ENCODE data around the gene ZNF467. TPM values are rescaled to one million over a fixed set of nuclear protein-coding genes. Genes with fewer than 3 reads are reported as not detected.

ZNF467 gene
- total RNA-seq, 2 experiments from 2014 or later, result 0.25 to 0.33 TPM

- CTCF ChIA-PET, result no interaction called here
- no peaks in the 10 kb centered on the region for H3K36me3 Mint-ChIP-seq (ENCODE audit: low read depth)
- POLR2A ChIA-PET, result no interaction called here
- H3K27me3 Mint-ChIP-seq, result no peaks in the 10 kb centered on the region
- no peak overlapping the region for H3K4me3 Mint-ChIP-seq
- H3K9me3 Mint-ChIP-seq, result no peaks in the 10 kb centered on the region
- DNase-seq, result no peak
- H3K4me1 Mint-ChIP-seq, result no peaks in the 10 kb centered on the region
- H3K27ac Mint-ChIP-seq, result no peak overlapping the region
Observed at GRCh38 chr7:149725426-149725821, 48.0 kb downstream of the ZNF467 start.

GRCh38 chr7:149724661-149725425 is 48.5 kb downstream of the ZNF467 start:
- H3K27ac Mint-ChIP-seq, result no peak overlapping the region
- CTCF ChIA-PET, result no interaction called here
- no peaks in the 10 kb centered on the region for H3K36me3 Mint-ChIP-seq (ENCODE audit: low read depth)
- no peaks in the 10 kb centered on the region for H3K27me3 Mint-ChIP-seq
- no peak for DNase-seq
- H3K4me3 Mint-ChIP-seq, result no peak overlapping the region
- POLR2A ChIA-PET, result no interaction called here
- no peaks in the 10 kb centered on the region for H3K4me1 Mint-ChIP-seq
- no peaks in the 10 kb centered on the region for H3K9me3 Mint-ChIP-seq

- H3K27me3 Mint-ChIP-seq, result no peaks in the 10 kb centered on the region
- H3K9me3 Mint-ChIP-seq, result no peaks in the 10 kb centered on the region
- no peaks in the 10 kb centered on the region for H3K36me3 Mint-ChIP-seq (ENCODE audit: low read depth)
- no peak overlapping the region for H3K4me3 Mint-ChIP-seq
- CTCF ChIA-PET, result no interaction called here
- POLR2A ChIA-PET, result no interaction called here
- H3K4me1 Mint-ChIP-seq, result no peaks in the 10 kb centered on the region
- no peak for DNase-seq
- H3K27ac Mint-ChIP-seq, result no peak overlapping the region
Observed at GRCh38 chr7:149723795-149724495, 49.4 kb downstream of the ZNF467 start.

GRCh38 chr7:149723082-149723767 is 50.2 kb downstream of the ZNF467 start:
- DNase-seq, result no peak
- H3K27ac Mint-ChIP-seq, result no peak overlapping the region
- ChIA-PET POLR2A (no interaction called here), CTCF (interaction anchor here (0.8 kb wide), 1 partner anchor 19 kb away, joined by 3 read pairs; no protein-coding TSS in a partner anchor)
- no peaks in the 10 kb centered on the region for H3K4me1 Mint-ChIP-seq
- no peaks in the 10 kb centered on the region for H3K27me3 Mint-ChIP-seq
- no peaks in the 10 kb centered on the region for H3K36me3 Mint-ChIP-seq (ENCODE audit: low read depth)
- no peak overlapping the region for H3K4me3 Mint-ChIP-seq
- H3K9me3 Mint-ChIP-seq, result no peaks in the 10 kb centered on the region

- ChIA-PET POLR2A (no interaction called here), CTCF (interaction anchor here (0.8 kb wide), 1 partner anchor 20 kb away, joined by 3 read pairs; no protein-coding TSS in a partner anchor)
- DNase-seq, result no peak
- H3K36me3 Mint-ChIP-seq (ENCODE audit: low read depth), result no peaks in the 10 kb centered on the region
- no peak overlapping the region for H3K27ac Mint-ChIP-seq
- no peaks in the 10 kb centered on the region for H3K4me1 Mint-ChIP-seq
- H3K27me3 Mint-ChIP-seq, result no peaks in the 10 kb centered on the region
- no peaks in the 10 kb centered on the region for H3K9me3 Mint-ChIP-seq
- no peak overlapping the region for H3K4me3 Mint-ChIP-seq
Observed at GRCh38 chr7:149722356-149722957, 50.9 kb downstream of the ZNF467 start.

- ChIA-PET CTCF (no interaction called here), POLR2A (no interaction called here)
- DNase-seq, result no peak
- H3K36me3 Mint-ChIP-seq (ENCODE audit: low read depth), result no peaks in the 10 kb centered on the region
- no peak overlapping the region for H3K4me3 Mint-ChIP-seq
- no peaks in the 10 kb centered on the region for H3K4me1 Mint-ChIP-seq
- H3K27ac Mint-ChIP-seq, result no peak overlapping the region
- no peaks in the 10 kb centered on the region for H3K27me3 Mint-ChIP-seq
- H3K9me3 Mint-ChIP-seq, result no peaks in the 10 kb centered on the region
Observed at GRCh38 chr7:149721084-149721601, 52.2 kb downstream of the ZNF467 start.

GRCh38 chr7:149720372-149721083 is 52.9 kb downstream of the ZNF467 start:
- Mint-ChIP-seq H3K9me3 (no peaks in the 10 kb centered on the region), H3K4me1 (peaks cover 6% of the 10 kb centered on the region), H3K36me3 (ENCODE audit: low read depth) (no peaks in the 10 kb centered on the region), H3K27me3 (no peaks in the 10 kb centered on the region), H3K27ac (no peak overlapping the region), H3K4me3 (no peak overlapping the region)
- ChIA-PET CTCF (no interaction called here), POLR2A (no interaction called here)
- DNase-seq, result no peak

- Mint-ChIP-seq H3K4me1 (peaks cover 11% of the 10 kb centered on the region), H3K27me3 (no peaks in the 10 kb centered on the region), H3K4me3 (no peak overlapping the region), H3K36me3 (ENCODE audit: low read depth) (no peaks in the 10 kb centered on the region), H3K27ac (no peak overlapping the region), H3K9me3 (no peaks in the 10 kb centered on the region)
- POLR2A ChIA-PET, result no interaction called here
- CTCF ChIA-PET, result no interaction called here
- DNase-seq, result no peak
Observed at GRCh38 chr7:149719912-149720335, 53.5 kb downstream of the ZNF467 start.

GRCh38 chr7:149719050-149719899 is 54.1 kb downstream of the ZNF467 start:
- ChIA-PET POLR2A (no interaction called here), CTCF (no interaction called here)
- no peak overlapping the region for H3K27ac Mint-ChIP-seq

GRCh38 chr7:149718730-149719049 is 54.7 kb downstream of the ZNF467 start:
- ChIA-PET POLR2A (no interaction called here), CTCF (no interaction called here)
- H3K27me3 Mint-ChIP-seq, result no peaks in the 10 kb centered on the region
- no peak overlapping the region for H3K4me3 Mint-ChIP-seq
- no peak for DNase-seq
- H3K9me3 Mint-ChIP-seq, result no peaks in the 10 kb centered on the region
- H3K27ac Mint-ChIP-seq, result no peak overlapping the region
- peaks cover 15% of the 10 kb centered on the region for H3K4me1 Mint-ChIP-seq
- H3K36me3 Mint-ChIP-seq (ENCODE audit: low read depth), result no peaks in the 10 kb centered on the region

More at GRCh38 chr7:149719050-149719899, 54.1 kb downstream of the ZNF467 start:
- no peaks in the 10 kb centered on the region for H3K36me3 Mint-ChIP-seq (ENCODE audit: low read depth)
- H3K9me3 Mint-ChIP-seq, result no peaks in the 10 kb centered on the region
- H3K4me3 Mint-ChIP-seq, result no peak overlapping the region
- H3K4me1 Mint-ChIP-seq, result peaks cover 13% of the 10 kb centered on the region
- H3K27me3 Mint-ChIP-seq, result no peaks in the 10 kb centered on the region
- DNase-seq, result no peak

GRCh38 chr7:149717481-149717880 is 55.9 kb downstream of the ZNF467 start:
- no peak overlapping the region for H3K27ac Mint-ChIP-seq
- CTCF ChIA-PET, result no interaction called here
- peaks cover 17% of the 10 kb centered on the region for H3K4me1 Mint-ChIP-seq
- no peaks in the 10 kb centered on the region for H3K36me3 Mint-ChIP-seq (ENCODE audit: low read depth)
- H3K9me3 Mint-ChIP-seq, result peaks cover 5% of the 10 kb centered on the region
- no peak overlapping the region for H3K4me3 Mint-ChIP-seq
- no peaks in the 10 kb centered on the region for H3K27me3 Mint-ChIP-seq
- no peak for DNase-seq
- POLR2A ChIA-PET, result interaction anchor here (1.0 kb wide), 1 partner anchor 93 kb away, joined by 3 read pairs; no protein-coding TSS in a partner anchor

- H3K27ac Mint-ChIP-seq, result no peak overlapping the region
- peaks cover under 1% of the 10 kb centered on the region for H3K36me3 Mint-ChIP-seq (ENCODE audit: low read depth)
- H3K4me3 Mint-ChIP-seq, result no peak overlapping the region
- peaks cover 17% of the 10 kb centered on the region for H3K4me1 Mint-ChIP-seq
- ChIA-PET POLR2A (interaction anchor here (0.9 to 1.0 kb wide), 2 partner anchors 56 to 92 kb away, joined by 3 to 4 read pairs; no protein-coding TSS in a partner anchor), CTCF (no interaction called here)
- peaks cover 5% of the 10 kb centered on the region for H3K9me3 Mint-ChIP-seq
- H3K27me3 Mint-ChIP-seq, result no peaks in the 10 kb centered on the region
- DNase-seq, result no peak
Observed at GRCh38 chr7:149716932-149717307, 56.5 kb downstream of the ZNF467 start.

Measured in activated CD4-positive, alpha-beta memory T cell treated with anti-CD3 and anti-CD28 coated beads, Interleukin-2, amount 10 ng/mL, durations not matched to agents 7 days and 5 days (primary cell).